ENCODE data around the gene CTDSP2.
A peak's percentile ranks its signal among the peaks of the same experiment; 100 is the strongest.

Gene CTDSP2

GRCh38 chr12:57816001-57816854 is 30.3 kb downstream of the CTDSP2 start:
- DNase-seq (ENCODE audit: low read depth): peak; percentile 36

GRCh38 chr12:57815177-57816000 is 31.1 kb downstream of the CTDSP2 start:
- DNase-seq (ENCODE audit: low read depth): no peak

GRCh38 chr12:57813971-57814772 is 32.4 kb downstream of the CTDSP2 start:
- DNase-seq (ENCODE audit: low read depth): peak; percentile 41

GRCh38 chr12:57813111-57813970 is 33.2 kb downstream of the CTDSP2 start:
- no peak for DNase-seq (ENCODE audit: low read depth)

- DNase-seq (ENCODE audit: low read depth): no peak
Measured at GRCh38 chr12:57811028-57811755, 35.3 kb downstream of the CTDSP2 start.

GRCh38 chr12:57810450-57810849 is 36.1 kb downstream of the CTDSP2 start:
- peak; percentile 55 for DNase-seq (ENCODE audit: low read depth)

GRCh38 chr12:57809425-57809824 is 37.1 kb downstream of the CTDSP2 start:
- DNase-seq (ENCODE audit: low read depth): no peak

- no peak for DNase-seq (ENCODE audit: low read depth)
Measured at GRCh38 chr12:57808351-57808750, 38.2 kb downstream of the CTDSP2 start.

GRCh38 chr12:57807285-57807684 is 39.2 kb downstream of the CTDSP2 start:
- no peak for DNase-seq (ENCODE audit: low read depth)

- no peak for DNase-seq (ENCODE audit: low read depth)
Measured at GRCh38 chr12:57806677-57807076, 39.9 kb downstream of the CTDSP2 start.

- DNase-seq (ENCODE audit: low read depth): peak; percentile 66
Measured at GRCh38 chr12:57803319-57803893, 43.1 kb downstream of the CTDSP2 start.

- DNase-seq (ENCODE audit: low read depth): no peak
Measured at GRCh38 chr12:57802607-57803006, 43.9 kb downstream of the CTDSP2 start.

- no peak for DNase-seq (ENCODE audit: low read depth)
Measured at GRCh38 chr12:57800965-57801364, 45.6 kb downstream of the CTDSP2 start.

- no peak for DNase-seq (ENCODE audit: low read depth)
Measured at GRCh38 chr12:57797933-57798332, 48.6 kb downstream of the CTDSP2 start.

GRCh38 chr12:57796996-57797395 is 49.5 kb downstream of the CTDSP2 start:
- DNase-seq (ENCODE audit: low read depth): no peak

GRCh38 chr12:57795354-57795753 is 51.2 kb downstream of the CTDSP2 start:
- peak; percentile 60 for DNase-seq (ENCODE audit: low read depth)

GRCh38 chr12:57793920-57794319 is 52.6 kb downstream of the CTDSP2 start:
- peak; percentile 90 for DNase-seq (ENCODE audit: low read depth)

GRCh38 chr12:57783861-57784260 is 62.7 kb downstream of the CTDSP2 start:
- no peak for DNase-seq (ENCODE audit: low read depth)

GRCh38 chr12:57783466-57783801 is 63.1 kb downstream of the CTDSP2 start:
- no peak for DNase-seq (ENCODE audit: low read depth)
